HepG2 (cell line): Measurements from ENCODE around the gene FADD. TPM values are rescaled to one million over a fixed set of nuclear protein-coding genes. Genes with fewer than 3 reads are reported as not detected.

Experiments
- GATA4 ChIP-seq: sonication (generic); IDR thresholded peaks from 2 replicates; pipeline ENCODE4 v1.6.1; 2016; ENCODE audit warnings: antibody characterized with exemption, low read depth, borderline replicate concordance
- MAFG ChIP-seq: sonication (generic); formaldehyde crosslinking; IDR thresholded peaks from 2 replicates; pipeline ENCODE4 v1.5.1; 2020; ENCODE audit warnings: mild to moderate bottlenecking, missing genetic modification reagents
- NCOA5 ChIP-seq: sonication (generic); formaldehyde crosslinking; IDR thresholded peaks from 2 replicates; pipeline ENCODE4 v1.4.0; 2020; ENCODE audit warnings: missing genetic modification reagents
- PCBP2 ChIP-seq: fragments of 200-400 bp; formaldehyde crosslinking; optimal IDR thresholded peaks from 2 replicates; pipeline ENCODE3; 2018; ENCODE audit warnings: low read length, low read depth; ENCODE audit not compliant: poor library complexity, severe bottlenecking
- POLR2AphosphoS2 ChIP-seq: IDR thresholded peaks from 2 replicates; pipeline ENCODE4 v1.6.1; 2011; ENCODE audit warnings: low read depth, low read length, improper control_type of control experiment
- PPARG ChIP-seq: conservative IDR thresholded peaks from 2 replicates; pipeline ENCODE4 v1.6.1; 2016; ENCODE audit warnings: missing biosample characterization, missing genetic modification reagents
- RFXANK ChIP-seq: IDR thresholded peaks from 2 replicates; pipeline ENCODE4 v1.6.1; 2016
- ZBTB38 ChIP-seq: sonication (generic); formaldehyde crosslinking; IDR thresholded peaks from 2 replicates; pipeline ENCODE4 v1.5.1; 2020; ENCODE audit warnings: mild to moderate bottlenecking, missing genetic modification reagents
- ZNF225 ChIP-seq: sonication (generic); formaldehyde crosslinking; IDR thresholded peaks from 2 replicates; pipeline ENCODE4 v1.4.0; 2020; ENCODE audit warnings: mild to moderate bottlenecking, missing genetic modification reagents
- ZNF431 ChIP-seq: sonication (generic); formaldehyde crosslinking; IDR thresholded peaks from 2 replicates; pipeline ENCODE4 v1.9.0; 2022; ENCODE audit warnings: missing genetic modification reagents, low read depth, mild to moderate bottlenecking, borderline replicate concordance
- ZNF670 ChIP-seq: sonication (generic); formaldehyde crosslinking; IDR thresholded peaks from 2 replicates; pipeline ENCODE4 v1.8.0; 2022; ENCODE audit warnings: mild to moderate bottlenecking, missing genetic modification reagents, borderline replicate concordance
- polyA plus RNA-seq, 8 experiments: library from polyadenylated mRNA; depleted of rRNA in 3 of 8; stranded (reverse) in 7 of 8; unstranded in 1 of 8; fragments of >200 nt; fragmentation: Illumina TruSeq in 4 of 8; extraction: Trizol in 4 of 8; gene quantifications; 2 replicates each; pipeline versions ENCODE4 v1.2.1 to v1.2.3, GENCODE V29; 2011 to 2016; ENCODE audit warnings: low read depth in 4 of 8, missing spikeins in 1 of 8, mixed read lengths in 1 of 8; ENCODE audit not compliant: insufficient read depth in 1 of 8
- total RNA-seq, 5 experiments: library from RNA; depleted of rRNA; stranded (reverse); fragments of >200 nt; fragmentation: Illumina TruSeq; extraction: Trizol; gene quantifications; 2 replicates each; pipeline ENCODE4 v1.2.3, GENCODE V29; 2016; ENCODE audit warnings: low read depth in 1 of 5
- TF ChIP-seq, protein P1 (sequence below): sonication (generic); formaldehyde crosslinking; IDR thresholded peaks from 2 replicates; pipeline ENCODE4 v1.9.0; 2022; ENCODE audit warnings: missing genetic modification reagents, mild to moderate bottlenecking, borderline replicate concordance
- TF ChIP-seq, protein P2 (sequence below): sonication (generic); formaldehyde crosslinking; IDR thresholded peaks from 2 replicates; pipeline ENCODE4 v1.5.1; 2020; ENCODE audit warnings: missing genetic modification reagents, mild to moderate bottlenecking, borderline replicate concordance
- TF ChIP-seq, protein P3 (sequence below): IDR thresholded peaks from 2 replicates; pipeline ENCODE4 v1.6.1; 2018; ENCODE audit warnings: missing genetic modification reagents, mild to moderate bottlenecking, missing compliant biosample characterization
- TF ChIP-seq, protein P4 (sequence below): sonication (generic); formaldehyde crosslinking; IDR thresholded peaks from 2 replicates; pipeline ENCODE4 v1.8.0; 2022; ENCODE audit warnings: mild to moderate bottlenecking, missing genetic modification reagents, moderate library complexity
- TF ChIP-seq, protein P5 (sequence below): sonication (generic); formaldehyde crosslinking; IDR thresholded peaks from 2 replicates; pipeline ENCODE4 v1.5.1; 2020; ENCODE audit warnings: missing genetic modification reagents, mild to moderate bottlenecking, borderline replicate concordance
- TF ChIP-seq, protein P6 (sequence below): sonication (generic); formaldehyde crosslinking; IDR thresholded peaks from 2 replicates; pipeline ENCODE4 v1.4.0; 2020; ENCODE audit warnings: low read depth, missing genetic modification reagents

The FADD gene
- total and polyA plus RNA-seq, 2 of the 13 experiments (the other 11 are each of a cell fraction or from before 2014, with no cell fraction given), result 14.2 to 22.2 TPM

DNA sequence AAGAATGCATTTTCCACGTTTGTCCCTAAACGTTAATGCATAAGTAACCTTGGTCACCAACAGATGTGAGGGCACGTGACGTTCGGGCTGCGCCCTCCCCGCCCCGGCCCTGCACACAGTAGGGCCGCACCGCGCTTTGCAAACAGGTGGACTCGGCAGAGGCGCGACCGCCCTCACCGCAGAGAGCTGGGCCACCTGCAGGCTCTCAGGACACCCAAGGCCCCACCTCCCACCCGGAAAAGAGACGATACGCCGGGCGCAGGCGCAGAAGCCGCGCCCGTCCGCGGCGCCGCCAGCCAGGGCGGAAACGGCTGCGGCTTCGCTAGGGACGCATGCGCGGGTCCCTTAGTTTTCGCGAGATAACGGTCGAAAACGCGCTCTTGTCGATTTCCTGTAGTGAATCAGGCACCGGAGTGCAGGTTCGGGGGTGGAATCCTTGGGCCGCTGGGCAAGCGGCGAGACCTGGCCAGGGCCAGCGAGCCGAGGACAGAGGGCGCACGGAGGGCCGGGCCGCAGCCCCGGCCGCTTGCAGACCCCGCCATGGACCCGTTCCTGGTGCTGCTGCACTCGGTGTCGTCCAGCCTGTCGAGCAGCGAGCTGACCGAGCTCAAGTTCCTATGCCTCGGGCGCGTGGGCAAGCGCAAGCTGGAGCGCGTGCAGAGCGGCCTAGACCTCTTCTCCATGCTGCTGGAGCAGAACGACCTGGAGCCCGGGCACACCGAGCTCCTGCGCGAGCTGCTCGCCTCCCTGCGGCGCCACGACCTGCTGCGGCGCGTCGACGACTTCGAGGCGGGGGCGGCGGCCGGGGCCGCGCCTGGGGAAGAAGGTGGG lies at the start of gene FADD (continued):
- TF ChIP-seq, protein P1, sequence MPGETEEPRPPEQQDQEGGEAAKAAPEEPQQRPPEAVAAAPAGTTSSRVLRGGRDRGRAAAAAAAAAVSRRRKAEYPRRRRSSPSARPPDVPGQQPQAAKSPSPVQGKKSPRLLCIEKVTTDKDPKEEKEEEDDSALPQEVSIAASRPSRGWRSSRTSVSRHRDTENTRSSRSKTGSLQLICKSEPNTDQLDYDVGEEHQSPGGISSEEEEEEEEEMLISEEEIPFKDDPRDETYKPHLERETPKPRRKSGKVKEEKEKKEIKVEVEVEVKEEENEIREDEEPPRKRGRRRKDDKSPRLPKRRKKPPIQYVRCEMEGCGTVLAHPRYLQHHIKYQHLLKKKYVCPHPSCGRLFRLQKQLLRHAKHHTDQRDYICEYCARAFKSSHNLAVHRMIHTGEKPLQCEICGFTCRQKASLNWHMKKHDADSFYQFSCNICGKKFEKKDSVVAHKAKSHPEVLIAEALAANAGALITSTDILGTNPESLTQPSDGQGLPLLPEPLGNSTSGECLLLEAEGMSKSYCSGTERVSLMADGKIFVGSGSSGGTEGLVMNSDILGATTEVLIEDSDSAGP, result peak; percentile 75; the same call in 1 of the 2 replicates
- TF ChIP-seq NCOA5 (CRISPR knock-in tag) (no peak), ZNF670 (CRISPR knock-in tag) (0 out of 2 replicates have a peak, but pooled peaks have one; percentile 59), POLR2AphosphoS2 (no peak), PCBP2 (no peak), MAFG (no peak), ZNF225 (no peak), ZBTB38 (CRISPR knock-in tag) (peak; percentile 14; the same call in 1 of the 2 replicates), ZNF431 (CRISPR knock-in tag) (no peak), GATA4 (no peak), RFXANK (CRISPR knock-in tag) (no peak), PPARG (0 out of 2 replicates have a peak, but pooled peaks have one; percentile 11)
- TF ChIP-seq, protein P2, sequence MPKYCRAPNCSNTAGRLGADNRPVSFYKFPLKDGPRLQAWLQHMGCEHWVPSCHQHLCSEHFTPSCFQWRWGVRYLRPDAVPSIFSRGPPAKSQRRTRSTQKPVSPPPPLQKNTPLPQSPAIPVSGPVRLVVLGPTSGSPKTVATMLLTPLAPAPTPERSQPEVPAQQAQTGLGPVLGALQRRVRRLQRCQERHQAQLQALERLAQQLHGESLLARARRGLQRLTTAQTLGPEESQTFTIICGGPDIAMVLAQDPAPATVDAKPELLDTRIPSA (CRISPR knock-in tag), result peak; percentile 75; the same call in 1 of the 2 replicates
- TF ChIP-seq, protein P3, sequence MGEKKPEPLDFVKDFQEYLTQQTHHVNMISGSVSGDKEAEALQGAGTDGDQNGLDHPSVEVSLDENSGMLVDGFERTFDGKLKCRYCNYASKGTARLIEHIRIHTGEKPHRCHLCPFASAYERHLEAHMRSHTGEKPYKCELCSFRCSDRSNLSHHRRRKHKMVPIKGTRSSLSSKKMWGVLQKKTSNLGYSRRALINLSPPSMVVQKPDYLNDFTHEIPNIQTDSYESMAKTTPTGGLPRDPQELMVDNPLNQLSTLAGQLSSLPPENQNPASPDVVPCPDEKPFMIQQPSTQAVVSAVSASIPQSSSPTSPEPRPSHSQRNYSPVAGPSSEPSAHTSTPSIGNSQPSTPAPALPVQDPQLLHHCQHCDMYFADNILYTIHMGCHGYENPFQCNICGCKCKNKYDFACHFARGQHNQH (CRISPR knock-in tag), result no peak
- TF ChIP-seq, protein P4, sequence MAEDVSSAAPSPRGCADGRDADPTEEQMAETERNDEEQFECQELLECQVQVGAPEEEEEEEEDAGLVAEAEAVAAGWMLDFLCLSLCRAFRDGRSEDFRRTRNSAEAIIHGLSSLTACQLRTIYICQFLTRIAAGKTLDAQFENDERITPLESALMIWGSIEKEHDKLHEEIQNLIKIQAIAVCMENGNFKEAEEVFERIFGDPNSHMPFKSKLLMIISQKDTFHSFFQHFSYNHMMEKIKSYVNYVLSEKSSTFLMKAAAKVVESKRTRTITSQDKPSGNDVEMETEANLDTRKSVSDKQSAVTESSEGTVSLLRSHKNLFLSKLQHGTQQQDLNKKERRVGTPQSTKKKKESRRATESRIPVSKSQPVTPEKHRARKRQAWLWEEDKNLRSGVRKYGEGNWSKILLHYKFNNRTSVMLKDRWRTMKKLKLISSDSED (CRISPR knock-in tag), result 0 out of 2 replicates have a peak, but pooled peaks have one; percentile 29
- TF ChIP-seq, protein P5, sequence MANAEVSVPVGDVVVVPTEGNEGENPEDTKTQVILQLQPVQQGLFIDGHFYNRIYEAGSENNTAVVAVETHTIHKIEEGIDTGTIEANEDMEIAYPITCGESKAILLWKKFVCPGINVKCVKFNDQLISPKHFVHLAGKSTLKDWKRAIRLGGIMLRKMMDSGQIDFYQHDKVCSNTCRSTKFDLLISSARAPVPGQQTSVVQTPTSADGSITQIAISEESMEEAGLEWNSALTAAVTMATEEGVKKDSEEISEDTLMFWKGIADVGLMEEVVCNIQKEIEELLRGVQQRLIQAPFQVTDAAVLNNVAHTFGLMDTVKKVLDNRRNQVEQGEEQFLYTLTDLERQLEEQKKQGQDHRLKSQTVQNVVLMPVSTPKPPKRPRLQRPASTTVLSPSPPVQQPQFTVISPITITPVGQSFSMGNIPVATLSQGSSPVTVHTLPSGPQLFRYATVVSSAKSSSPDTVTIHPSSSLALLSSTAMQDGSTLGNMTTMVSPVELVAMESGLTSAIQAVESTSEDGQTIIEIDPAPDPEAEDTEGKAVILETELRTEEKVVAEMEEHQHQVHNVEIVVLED (CRISPR knock-in tag), result peak; percentile 85; the same call in 1 of the 2 replicates
- TF ChIP-seq, protein P6, sequence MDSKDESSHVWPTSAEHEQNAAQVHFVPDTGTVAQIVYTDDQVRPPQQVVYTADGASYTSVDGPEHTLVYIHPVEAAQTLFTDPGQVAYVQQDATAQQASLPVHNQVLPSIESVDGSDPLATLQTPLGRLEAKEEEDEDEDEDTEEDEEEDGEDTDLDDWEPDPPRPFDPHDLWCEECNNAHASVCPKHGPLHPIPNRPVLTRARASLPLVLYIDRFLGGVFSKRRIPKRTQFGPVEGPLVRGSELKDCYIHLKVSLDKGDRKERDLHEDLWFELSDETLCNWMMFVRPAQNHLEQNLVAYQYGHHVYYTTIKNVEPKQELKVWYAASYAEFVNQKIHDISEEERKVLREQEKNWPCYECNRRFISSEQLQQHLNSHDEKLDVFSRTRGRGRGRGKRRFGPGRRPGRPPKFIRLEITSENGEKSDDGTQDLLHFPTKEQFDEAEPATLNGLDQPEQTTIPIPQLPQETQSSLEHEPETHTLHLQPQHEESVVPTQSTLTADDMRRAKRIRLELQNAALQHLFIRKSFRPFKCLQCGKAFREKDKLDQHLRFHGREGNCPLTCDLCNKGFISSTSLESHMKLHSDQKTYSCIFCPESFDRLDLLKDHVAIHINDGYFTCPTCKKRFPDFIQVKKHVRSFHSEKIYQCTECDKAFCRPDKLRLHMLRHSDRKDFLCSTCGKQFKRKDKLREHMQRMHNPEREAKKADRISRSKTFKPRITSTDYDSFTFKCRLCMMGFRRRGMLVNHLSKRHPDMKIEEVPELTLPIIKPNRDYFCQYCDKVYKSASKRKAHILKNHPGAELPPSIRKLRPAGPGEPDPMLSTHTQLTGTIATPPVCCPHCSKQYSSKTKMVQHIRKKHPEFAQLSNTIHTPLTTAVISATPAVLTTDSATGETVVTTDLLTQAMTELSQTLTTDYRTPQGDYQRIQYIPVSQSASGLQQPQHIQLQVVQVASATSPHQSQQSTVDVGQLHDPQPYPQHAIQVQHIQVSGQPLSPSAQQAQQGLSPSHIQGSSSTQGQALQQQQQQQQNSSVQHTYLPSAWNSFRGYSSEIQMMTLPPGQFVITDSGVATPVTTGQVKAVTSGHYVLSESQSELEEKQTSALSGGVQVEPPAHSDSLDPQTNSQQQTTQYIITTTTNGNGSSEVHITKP, result no peak
